ENCODE measurements around the gene FUT7. TPM values are rescaled to one million over a fixed set of nuclear protein-coding genes. Genes with fewer than 3 reads are reported as not detected.

The FUT7 gene
- total and polyA plus RNA-seq, 2 of the 13 experiments (the other 11 are each of a cell fraction or from before 2014, with no cell fraction given), result 0.05 TPM; not detected in 1

- TF ChIP-seq NFKBIZ (CRISPR knock-in tag; IDR thresholded peaks at IDR 0.05), result no peak
- TF ChIP-seq ZNF567 (CRISPR knock-in tag; IDR thresholded peaks at IDR 0.05; ENCODE audit: borderline replicate concordance), result no peak
- no peak for TF ChIP-seq POLR2A (IDR thresholded peaks at IDR 0.05; ENCODE audit: insufficient read depth in 1 of 2, low read depth in 2 of 2, low read length in 2 of 2)
- no peak for TF ChIP-seq MEF2D (CRISPR knock-in tag; IDR thresholded peaks at IDR 0.05)
- no peak for TF ChIP-seq HMGXB3 (CRISPR knock-in tag; IDR thresholded peaks at IDR 0.05; ENCODE audit: borderline replicate concordance)
- peak; percentile 51; the same call in 1 of the 2 replicates for TF ChIP-seq E2F2 (CRISPR knock-in tag; IDR thresholded peaks at IDR 0.05; ENCODE audit: borderline replicate concordance)
- TF ChIP-seq XRCC5 (optimal IDR thresholded peaks at IDR 0.05; ENCODE audit: low read length), result no peak
- TF ChIP-seq RNF2 (conservative IDR thresholded peaks at IDR 0.05; ENCODE audit: low read depth), result no peak
- TF ChIP-seq SOX5 (CRISPR knock-in tag; IDR thresholded peaks at IDR 0.05; ENCODE audit: borderline replicate concordance), result peak; percentile 5; the same call in 1 of the 2 replicates
- no peak for TF ChIP-seq SYNCRIP (IDR thresholded peaks at IDR 0.05; ENCODE audit: insufficient read depth, low read depth, low read length)
- TF ChIP-seq ZNF607 (CRISPR knock-in tag; IDR thresholded peaks at IDR 0.05; ENCODE audit: borderline replicate concordance), result peak; percentile 29; the same call in 1 of the 2 replicates
- TF ChIP-seq GFI1 (CRISPR knock-in tag; IDR thresholded peaks at IDR 0.05; ENCODE audit: borderline replicate concordance), result 0 out of 2 replicates have a peak, but pooled peaks have one; percentile 38
- 0 out of 2 replicates have a peak, but pooled peaks have one; percentile 60 for TF ChIP-seq MXD1 (CRISPR knock-in tag; IDR thresholded peaks at IDR 0.05)
- no peak for TF ChIP-seq ZBTB43 (CRISPR knock-in tag; conservative IDR thresholded peaks at IDR 0.05)
- peak; percentile 74 for TF ChIP-seq ZFX (CRISPR knock-in tag; IDR thresholded peaks at IDR 0.05; ENCODE audit: low read depth)
- no peak for TF ChIP-seq SETDB1 (CRISPR knock-in tag; IDR thresholded peaks at IDR 0.05; ENCODE audit: borderline replicate concordance)
- no peak for TF ChIP-seq ZNF615 (CRISPR knock-in tag; IDR thresholded peaks at IDR 0.05; ENCODE audit: borderline replicate concordance)
- peak; percentile 87; the same call in 1 of the 2 replicates for TF ChIP-seq ZNF547 (CRISPR knock-in tag; IDR thresholded peaks at IDR 0.05)
- no peak for TF ChIP-seq KDM1A (CRISPR knock-in tag; IDR thresholded peaks at IDR 0.05)
- 0 out of 2 replicates have a peak, but pooled peaks have one; percentile 18 for TF ChIP-seq FOXP4 (CRISPR knock-in tag; IDR thresholded peaks at IDR 0.05)
- no peak for TF ChIP-seq ZNF558 (CRISPR knock-in tag; IDR thresholded peaks at IDR 0.05; ENCODE audit: borderline replicate concordance)
These were observed 36.1 kb upstream of the FUT7 start (continued) for GRCh38 chr9:137067860-137068538.
